ENCODE measurements around the gene MTMR3. TPM values are rescaled to one million over a fixed set of nuclear protein-coding genes. Genes with fewer than 3 reads are reported as not detected.

The MTMR3 gene
- total RNA-seq, 6 donors from 2014 or later = 50.3 to 117 (median 70.9) TPM

- TF ChIP-seq EP300 (IDR thresholded peaks at IDR 0.05) (no peak), CTCF (IDR thresholded peaks at IDR 0.05) (no peak), POLR2A (IDR thresholded peaks at IDR 0.05) (no peak), POLR2AphosphoS5 (IDR thresholded peaks at IDR 0.05) (no peak)
- Histone ChIP-seq H3K4me1 (peaks cover 0 to 18% (median 6%) of the 10 kb centered on the region in 4 donors), H3K4me3 (no peak overlapping the region), H3K9me3 (no peaks in the 10 kb centered on the region), H3K27me3 (no peaks in the 10 kb centered on the region), H3K36me3 (no peaks in the 10 kb centered on the region), H3K27ac (no peak overlapping the region)
- DNase-seq (no peak), ATAC-seq (ENCODE audit: low FRiP score in 2 of 2) (no peak)
- 74 to 95% methylated on average over 2 of the region's 2 CpGs for WGBS, 2 donors
Measured at GRCh38 chr22:30041475-30041874, 158.5 kb downstream of the MTMR3 start.

DNA sequence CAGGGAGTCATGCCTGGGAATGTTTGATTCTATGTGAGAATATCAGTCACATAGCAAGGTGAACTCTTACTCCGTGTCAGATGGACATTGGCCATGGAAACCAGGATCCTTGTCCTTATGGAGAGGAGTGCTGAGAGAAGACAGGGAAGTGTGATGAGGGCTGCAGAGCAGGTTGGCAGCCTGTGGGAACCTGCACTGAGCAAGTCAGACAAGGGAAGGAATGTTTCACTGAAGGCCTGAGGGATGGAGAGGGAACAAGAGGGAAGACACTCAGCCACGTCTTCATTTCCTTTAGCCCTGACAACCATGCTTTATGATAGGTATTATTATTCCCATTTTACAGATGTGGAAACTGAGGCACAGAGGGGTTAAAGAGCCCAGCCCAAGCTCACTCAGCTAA lies 158.9 kb downstream of the MTMR3 start:
- Histone ChIP-seq H3K27ac (no peak overlapping the region), H3K36me3 (no peaks in the 10 kb centered on the region), H3K4me1 (peaks cover 0 to 18% (median 6%) of the 10 kb centered on the region in 4 donors), H3K27me3 (no peaks in the 10 kb centered on the region), H3K9me3 (no peaks in the 10 kb centered on the region), H3K4me3 (no peak overlapping the region)
- TF ChIP-seq POLR2A (IDR thresholded peaks at IDR 0.05) (no peak), CTCF (IDR thresholded peaks at IDR 0.05) (no peak), EP300 (IDR thresholded peaks at IDR 0.05) (no peak), POLR2AphosphoS5 (IDR thresholded peaks at IDR 0.05) (no peak)
- 90 to 100% methylated on average over 2 of the region's 2 CpGs for WGBS, 2 donors
- ATAC-seq (ENCODE audit: low FRiP score in 2 of 2) (no peak), DNase-seq (no peak)

GRCh38 chr22:30043161-30043560 lies 160.2 kb downstream of the MTMR3 start:
- DNase-seq = no peak
- Histone ChIP-seq H3K4me3 (no peak overlapping the region), H3K4me1 (peaks cover 0 to 18% (median 7%) of the 10 kb centered on the region in 4 donors)

GRCh38 chr22:30044369-30044768 lies 161.4 kb downstream of the MTMR3 start:
- H3K4me1 ChIP-seq = peaks cover 0 to 18% (median 5%) of the 10 kb centered on the region in 4 donors
- no peak for TF ChIP-seq CTCF (IDR thresholded peaks at IDR 0.05)
- TF ChIP-seq POLR2A (IDR thresholded peaks at IDR 0.05) = no peak
- TF ChIP-seq EP300 (IDR thresholded peaks at IDR 0.05) = peak in 2 of 4 donors; percentile 11 to 72
- TF ChIP-seq POLR2AphosphoS5 (IDR thresholded peaks at IDR 0.05) = no peak
- 55 to 65% methylated on average over 3 of the region's 3 CpGs for WGBS, 2 donors
- DNase-seq (peak in 1 of 2 donors; percentile 77), ATAC-seq (ENCODE audit: low FRiP score in 2 of 2) (peak in 1 of 2 donors; percentile 84)
- no peaks in the 10 kb centered on the region for H3K27me3 ChIP-seq
- no peaks in the 10 kb centered on the region for H3K36me3 ChIP-seq
- no peak overlapping the region for H3K4me3 ChIP-seq
- H3K9me3 ChIP-seq = no peaks in the 10 kb centered on the region
- peak overlapping the region in 2 of 4 donors; percentile 9 to 53 for H3K27ac ChIP-seq

More at GRCh38 chr22:30043161-30043560, 160.2 kb downstream of the MTMR3 start:
- no peak for TF ChIP-seq EP300 (IDR thresholded peaks at IDR 0.05)
- TF ChIP-seq CTCF (IDR thresholded peaks at IDR 0.05) = no peak
- no peak for TF ChIP-seq POLR2AphosphoS5 (IDR thresholded peaks at IDR 0.05)
- TF ChIP-seq POLR2A (IDR thresholded peaks at IDR 0.05) = no peak
- no peaks in the 10 kb centered on the region for H3K27me3 ChIP-seq
- H3K27ac ChIP-seq = no peak overlapping the region
- no peaks in the 10 kb centered on the region for H3K36me3 ChIP-seq
- 46 to 51% methylated on average over 4 of the region's 4 CpGs for WGBS, 2 donors
- H3K9me3 ChIP-seq = no peaks in the 10 kb centered on the region
- ATAC-seq (ENCODE audit: low FRiP score in 2 of 2) = no peak

DNA sequence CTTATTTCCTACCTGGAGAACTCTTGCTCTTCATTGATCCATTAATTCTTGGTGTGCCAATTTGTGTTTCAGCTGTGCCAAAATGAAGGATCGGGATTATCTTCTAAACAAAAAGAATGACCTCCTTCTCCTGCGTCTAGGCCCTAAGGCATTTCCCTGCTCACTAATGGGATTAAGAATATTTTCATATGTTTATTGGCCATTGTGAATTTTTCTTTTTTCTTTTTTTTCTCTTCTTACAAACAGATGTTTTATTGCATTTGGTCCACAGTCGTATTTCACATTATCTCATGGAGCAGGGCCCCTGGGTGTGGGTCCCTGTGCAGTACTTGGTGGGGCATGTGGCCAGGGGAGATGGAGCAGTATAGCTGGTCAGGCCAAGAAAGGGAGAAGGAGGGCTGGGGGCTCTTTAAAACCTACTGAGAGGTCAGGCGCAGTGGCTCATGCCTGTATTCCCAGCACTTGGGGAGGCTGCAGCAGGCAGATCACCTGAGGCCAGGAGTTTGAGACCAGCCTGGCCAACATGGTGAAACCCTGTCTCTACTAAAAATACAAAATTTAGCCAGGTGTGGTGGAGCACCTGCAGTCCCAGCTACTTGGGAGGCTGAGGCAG lies 162.0 kb downstream of the MTMR3 start:
- WGBS, 2 donors = 91 to 93% methylated on average over 4 of the region's 4 CpGs
- peak overlapping the region in 2 of 4 donors; percentile 19 to 53 for H3K27ac ChIP-seq
- H3K4me1 ChIP-seq = peaks cover 0 to 18% (median 5%) of the 10 kb centered on the region in 4 donors
- H3K36me3 ChIP-seq = no peaks in the 10 kb centered on the region
- no peak overlapping the region for H3K4me3 ChIP-seq
- DNase-seq (no peak), ATAC-seq (ENCODE audit: low FRiP score in 2 of 2) (no peak)
- H3K27me3 ChIP-seq = no peaks in the 10 kb centered on the region
- TF ChIP-seq EP300 (IDR thresholded peaks at IDR 0.05) = no peak
- no peak for TF ChIP-seq POLR2AphosphoS5 (IDR thresholded peaks at IDR 0.05)
- no peak for TF ChIP-seq CTCF (IDR thresholded peaks at IDR 0.05)
- no peak for TF ChIP-seq POLR2A (IDR thresholded peaks at IDR 0.05)
- H3K9me3 ChIP-seq = no peaks in the 10 kb centered on the region
